GM19043 (cell line): ENCODE results near the gene RPRD1B.

Source experiments
- ATAC-seq: cut with Tn5 transposase; IDR thresholded peaks from one replicate; pipeline ENCODE4 v1.9.1; 2021; ENCODE audit warnings: low read depth; ENCODE audit not compliant: unreplicated experiment

Gene RPRD1B

GRCh38 chr20:38033330-38034107, at the start of gene RPRD1B, which contains the start of gene TTI1:
RPRD1B (plus strand) TSS chr20:38033746; CDS start chr20:38033948, 202 bp downstream.
TTI1 (minus strand) TSS chr20:38033456; CDS start chr20:38013816, 19,640 bp downstream.
- peak; percentile 79 for ATAC-seq

- ATAC-seq = no peak
Measured at GRCh38 chr20:37984018-37984785, 49.3 kb upstream of the RPRD1B start.

GRCh38 chr20:37986044-37986858, 47.3 kb upstream of the RPRD1B start:
- no peak for ATAC-seq

- ATAC-seq = no peak
Measured at GRCh38 chr20:37986873-37987601, 46.5 kb upstream of the RPRD1B start.

- ATAC-seq = no peak
Measured at GRCh38 chr20:37987602-37988290, 45.8 kb upstream of the RPRD1B start.

GRCh38 chr20:37988306-37988954, 45.1 kb upstream of the RPRD1B start:
- no peak for ATAC-seq

DNA sequence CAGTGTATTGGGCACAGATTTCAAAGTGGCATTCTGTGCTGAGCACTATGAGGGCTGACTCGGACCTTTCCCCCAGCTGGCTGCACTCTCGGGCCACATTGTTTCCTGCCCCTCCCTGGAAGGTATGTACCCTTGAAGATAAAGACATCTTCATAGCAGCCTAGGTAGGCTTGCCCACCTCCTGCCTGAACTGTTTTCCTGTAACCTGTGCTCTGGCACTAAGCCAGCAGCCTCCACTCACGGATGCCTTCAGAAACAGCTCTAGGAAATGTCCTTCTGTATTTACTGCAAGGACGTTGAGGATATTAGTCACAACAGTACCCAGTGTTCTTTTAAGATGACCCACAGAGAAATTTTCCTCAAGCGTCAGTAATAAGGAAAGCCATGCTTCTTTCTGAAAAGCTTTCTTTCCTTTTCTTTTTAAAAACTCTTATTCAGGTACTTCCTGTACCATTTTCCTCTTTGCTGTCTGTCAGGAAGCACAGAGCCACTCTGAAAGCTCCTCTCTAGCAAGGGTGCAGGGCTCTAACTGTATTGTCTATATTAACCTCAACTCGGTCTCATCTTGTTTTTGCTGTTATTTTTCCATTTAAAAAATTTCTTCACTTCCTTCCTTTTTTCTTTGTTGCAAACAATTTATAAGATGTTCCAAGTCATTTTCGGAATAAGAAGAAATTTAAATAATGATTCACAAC, 43.8 kb upstream of the RPRD1B start:
- ATAC-seq = no peak

- ATAC-seq = peak; percentile 91
Measured at GRCh38 chr20:37990571-37991151, 42.9 kb upstream of the RPRD1B start.

DNA sequence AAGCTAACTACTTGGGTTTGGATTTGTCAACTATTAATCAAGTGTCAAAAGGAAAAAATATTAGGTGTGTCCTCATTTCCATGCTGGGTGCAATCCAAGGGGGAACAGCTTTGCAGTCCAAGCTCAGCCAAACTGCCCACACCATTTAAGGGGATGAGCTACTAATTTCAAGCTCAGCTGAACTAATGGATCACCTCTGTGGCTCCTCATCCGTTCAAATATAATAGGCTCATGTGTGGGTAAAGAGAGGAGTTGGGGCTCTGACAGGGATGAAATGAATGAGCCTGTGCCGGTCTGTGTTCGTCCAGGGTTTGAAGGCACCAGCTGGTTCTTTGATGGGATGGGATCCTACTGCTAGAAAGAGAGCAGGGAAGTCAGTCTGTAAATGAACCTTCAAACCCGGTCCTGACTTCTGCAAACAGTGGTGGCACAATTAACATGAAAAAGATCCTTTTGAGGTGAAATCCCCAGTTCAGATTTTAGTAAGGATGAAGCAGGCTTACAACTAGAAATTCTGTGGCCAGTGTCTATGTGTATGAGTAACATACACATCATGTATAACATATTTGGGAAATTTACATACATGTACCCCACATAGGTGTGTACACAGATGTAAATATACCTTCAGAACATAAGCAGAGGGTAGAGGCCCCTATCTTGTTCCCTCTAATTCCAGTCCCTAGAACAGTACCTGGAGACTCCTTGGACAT, 42.2 kb upstream of the RPRD1B start:
- ATAC-seq = no peak

DNA sequence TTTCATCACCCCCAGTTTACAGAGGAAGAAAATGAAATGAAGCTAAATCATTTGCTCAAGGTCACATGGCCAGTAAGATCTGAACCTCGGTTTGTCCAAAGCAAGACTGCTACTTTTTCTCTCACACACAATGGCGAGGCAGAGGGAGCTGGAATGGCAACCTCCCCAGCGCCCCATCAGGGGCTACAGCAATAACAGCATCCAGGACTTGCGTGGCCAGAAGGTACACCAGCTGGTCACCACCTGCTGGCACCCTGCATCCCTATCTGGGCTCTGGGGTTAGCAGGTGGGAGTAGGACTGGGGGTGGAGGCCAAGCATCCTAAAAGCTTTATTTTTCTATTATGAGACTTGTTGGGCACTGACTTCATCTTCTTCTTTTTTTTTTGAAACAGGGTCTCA, 41.6 kb upstream of the RPRD1B start:
- ATAC-seq = no peak

- no peak for ATAC-seq
Measured at GRCh38 chr20:37992802-37993409, 40.6 kb upstream of the RPRD1B start.

GRCh38 chr20:37994512-37994911, 39.0 kb upstream of the RPRD1B start:
- ATAC-seq = no peak

- no peak for ATAC-seq
Measured at GRCh38 chr20:37995856-37996605, 37.5 kb upstream of the RPRD1B start.

DNA sequence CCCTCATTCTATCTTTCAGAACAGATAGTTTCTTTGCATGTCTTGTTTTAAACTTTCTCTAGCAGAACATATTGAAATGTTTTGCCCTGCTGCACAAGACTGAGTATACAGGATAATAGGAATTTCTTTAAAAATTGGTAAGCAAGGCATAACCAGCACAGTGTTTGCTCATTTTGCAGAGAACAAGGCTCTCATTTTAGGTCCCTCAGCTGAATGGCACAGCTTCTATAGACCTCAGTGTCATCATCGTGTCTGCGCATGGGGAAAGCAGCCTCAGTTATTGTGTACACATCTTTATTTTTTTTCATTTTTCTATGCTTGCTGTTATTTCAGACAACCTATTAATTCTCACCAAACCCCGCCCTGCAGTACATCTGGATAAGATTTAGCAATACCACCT, 36.0 kb upstream of the RPRD1B start:
- no peak for ATAC-seq

DNA sequence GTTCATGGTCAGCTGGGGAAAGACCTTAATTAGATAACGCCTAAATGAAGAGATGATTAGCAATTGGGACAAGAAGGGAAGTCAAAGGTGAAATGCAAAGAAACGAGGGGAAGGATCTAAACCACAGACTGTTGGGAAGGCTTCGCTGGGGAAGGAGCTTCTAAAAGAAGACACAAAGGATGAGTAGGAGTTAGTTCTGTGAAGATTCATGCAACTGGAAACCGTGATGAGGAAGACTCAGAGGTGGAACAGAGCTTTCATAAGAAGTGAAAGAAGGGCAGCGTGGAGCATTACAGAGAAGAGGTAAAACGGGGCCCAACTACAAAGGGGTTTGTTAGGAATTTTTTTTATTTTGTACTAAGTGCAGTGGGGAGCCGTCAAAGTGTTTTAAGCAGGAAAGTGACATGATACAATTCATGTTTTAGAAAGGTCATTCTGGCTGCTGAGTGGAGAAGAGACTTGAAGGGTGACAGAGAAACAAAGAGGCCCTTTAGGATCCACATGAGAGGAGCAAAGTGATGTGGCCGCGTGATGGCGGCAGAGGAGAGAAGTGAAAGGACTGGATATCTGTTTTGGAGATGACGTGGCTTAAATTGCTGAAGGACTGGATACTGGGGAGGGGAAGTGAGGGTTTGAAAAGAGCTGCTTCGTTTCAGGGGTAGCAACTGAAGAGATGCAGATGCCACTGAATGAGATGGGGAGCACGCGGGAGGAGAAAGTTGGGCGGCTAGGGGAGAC, 33.9 kb upstream of the RPRD1B start:
- no peak for ATAC-seq

DNA sequence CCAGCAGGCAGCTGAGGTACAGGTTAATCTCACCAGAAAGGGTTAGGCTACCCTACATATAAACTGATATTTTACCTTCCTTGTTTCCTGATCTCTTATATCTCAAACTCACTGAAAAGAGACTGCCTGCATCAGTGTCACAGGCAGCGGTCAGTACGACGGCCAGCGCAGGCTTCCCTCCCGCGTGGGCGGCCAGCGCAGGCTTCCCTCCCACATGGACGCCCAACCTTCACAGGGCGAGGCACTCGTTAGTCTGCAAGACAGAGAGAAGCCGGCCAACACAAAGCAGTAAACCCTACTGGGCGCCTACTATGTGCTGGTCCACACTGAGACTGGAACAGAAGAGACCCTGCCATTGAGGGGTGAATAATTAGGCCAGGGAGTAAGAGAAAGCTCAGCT, 33.3 kb upstream of the RPRD1B start:
- no peak for ATAC-seq
